WTC11 (cell line): Measurements from ENCODE around the gene TEN1. TPM values are rescaled to one million over a fixed set of nuclear protein-coding genes. Genes with fewer than 3 reads are reported as not detected.

ENCODE experiments used
- ATAC-seq: fragments of 200-7000 bp; cut with Tn5 transposase; 2 replicates; pipeline ENCODE4 v1.10.0; 2021; ENCODE audit warnings: mild to moderate bottlenecking, moderate library complexity
- CTCF ChIA-PET: fragments of 300-600 bp; sonication (Branson Sonifier 250); formaldehyde crosslinking; loops from one replicate; lab custom pipeline; 2021; ENCODE audit warnings: antibody characterized with exemption; lab: Charles Lee
- POLR2A ChIA-PET: fragments of 350-600 bp; sonication (Branson Sonifier 250); formaldehyde crosslinking; loops from one replicate; lab custom pipeline; 2021; ENCODE audit warnings: antibody characterized with exemption; lab: Charles Lee
- DNase-seq: peaks from one replicate; pipeline ENCODE4 v3.0.0; 2021; ENCODE audit warnings: low spot score
- H3K27ac Mint-ChIP-seq: 2 replicates; pipeline ENCODE4 v1.8.0; 2021; ENCODE audit warnings: mixed read lengths
- H3K27me3 Mint-ChIP-seq: 2 replicates; pipeline ENCODE4 v1.8.0; 2021; ENCODE audit warnings: low read depth, mild to moderate bottlenecking, moderate library complexity, mixed read lengths
- H3K36me3 Mint-ChIP-seq: 2 replicates; pipeline ENCODE4 v1.8.0; 2021; ENCODE audit warnings: mixed read lengths
- H3K4me1 Mint-ChIP-seq: 2 replicates; pipeline ENCODE4 v1.8.0; 2022; ENCODE audit warnings: mixed read lengths
- H3K4me3 Mint-ChIP-seq: 2 replicates; pipeline ENCODE4 v1.8.0; 2021; ENCODE audit warnings: mild to moderate bottlenecking, moderate library complexity, mixed read lengths
- H3K9me3 Mint-ChIP-seq: 2 replicates; pipeline ENCODE4 v1.8.0; 2021; ENCODE audit warnings: mixed read lengths
- CREB1 ChIP-seq: sonication (generic); formaldehyde crosslinking; IDR thresholded peaks from 2 replicates; pipeline ENCODE4 v1.8.0; 2023; ENCODE audit warnings: mild to moderate bottlenecking, missing genetic modification reagents
- CREM ChIP-seq: sonication (generic); formaldehyde crosslinking; IDR thresholded peaks from 2 replicates; pipeline ENCODE4 v1.8.1; 2022; ENCODE audit warnings: mild to moderate bottlenecking, missing genetic modification reagents, moderate library complexity
- EMX1 ChIP-seq: fragments of 250-450 bp; sonication (Bioruptor Pico); IDR thresholded peaks from 2 replicates; pipeline ENCODE4 v1.8.0; 2021; ENCODE audit warnings: mild to moderate bottlenecking
- GABPB1 ChIP-seq: sonication (generic); formaldehyde crosslinking; IDR thresholded peaks from 2 replicates; pipeline ENCODE4 v1.8.1; 2023; ENCODE audit warnings: mild to moderate bottlenecking, missing genetic modification reagents
- HMGA2 ChIP-seq: fragments of 250-450 bp; sonication (Bioruptor Pico); IDR thresholded peaks from 2 replicates; pipeline ENCODE4 v1.4.0; 2021; ENCODE audit warnings: mild to moderate bottlenecking, moderate library complexity
- JAZF1 ChIP-seq: fragments of 250-450 bp; sonication (Bioruptor Pico); IDR thresholded peaks from 2 replicates; pipeline ENCODE4 v1.9.0; 2021; ENCODE audit warnings: moderate library complexity, mild to moderate bottlenecking, inconsistent platforms
- NFATC4 ChIP-seq: fragments of 250-450 bp; sonication (Bioruptor Pico); IDR thresholded peaks from 2 replicates; pipeline ENCODE4 v1.9.0; 2021; ENCODE audit warnings: mild to moderate bottlenecking
- NR2C2 ChIP-seq: sonication (generic); formaldehyde crosslinking; IDR thresholded peaks from 2 replicates; pipeline ENCODE4 v1.8.0; 2022; ENCODE audit warnings: mild to moderate bottlenecking, missing genetic modification reagents
- PREB ChIP-seq: sonication (generic); formaldehyde crosslinking; IDR thresholded peaks from 2 replicates; pipeline ENCODE4 v1.8.1; 2022; ENCODE audit warnings: mild to moderate bottlenecking, missing genetic modification reagents, moderate library complexity, borderline replicate concordance
- SMAD3 ChIP-seq: sonication (generic); formaldehyde crosslinking; IDR thresholded peaks from 2 replicates; pipeline ENCODE4 v1.8.0; 2022; ENCODE audit warnings: missing genetic modification reagents, mild to moderate bottlenecking, borderline replicate concordance
- ZBTB43 ChIP-seq: sonication (generic); formaldehyde crosslinking; IDR thresholded peaks from 2 replicates; pipeline ENCODE4 v1.8.1; 2023; ENCODE audit warnings: mild to moderate bottlenecking, missing genetic modification reagents
- ZNF121 ChIP-seq: sonication (generic); formaldehyde crosslinking; IDR thresholded peaks from 2 replicates; pipeline ENCODE4 v1.8.0; 2023; ENCODE audit warnings: missing genetic modification reagents
- ZNF219 ChIP-seq: sonication (generic); formaldehyde crosslinking; IDR thresholded peaks from 2 replicates; pipeline ENCODE4 v1.8.0; 2023; ENCODE audit warnings: missing genetic modification reagents, mild to moderate bottlenecking, borderline replicate concordance
- ZNF317 ChIP-seq: sonication (generic); formaldehyde crosslinking; IDR thresholded peaks from 2 replicates; pipeline ENCODE4 v1.8.1; 2023; ENCODE audit warnings: low read depth, mild to moderate bottlenecking, moderate library complexity, missing genetic modification reagents, borderline replicate concordance
- ZNF671 ChIP-seq: fragments of 250-450 bp; sonication (Bioruptor Pico); IDR thresholded peaks from 2 replicates; pipeline ENCODE4 v1.8.0; 2021; ENCODE audit warnings: mild to moderate bottlenecking
- total RNA-seq: library from RNA; stranded (reverse); gene quantifications from 3 replicates; pipeline ENCODE4 v1.2.3, GENCODE V29; 2021
- TF ChIP-seq, protein P1 (sequence below): sonication (generic); formaldehyde crosslinking; IDR thresholded peaks from 2 replicates; pipeline ENCODE4 v1.8.0; 2022; ENCODE audit warnings: mild to moderate bottlenecking, missing genetic modification reagents

The TEN1 gene
- total RNA-seq, 1 experiment from 2014 or later = 15.6 TPM

GRCh38 chr17:75976175-75976848, 2.7 kb upstream of the TEN1 start:
- peaks cover 39% of the 10 kb centered on the region for H3K4me1 Mint-ChIP-seq
- H3K27ac Mint-ChIP-seq = peak overlapping the region; percentile 28; the same call in 1 of the 2 replicates
- H3K9me3 Mint-ChIP-seq = no peaks in the 10 kb centered on the region
- no peak for ATAC-seq
- H3K4me3 Mint-ChIP-seq = peak overlapping the region; percentile 5
- no peaks in the 10 kb centered on the region for H3K27me3 Mint-ChIP-seq
- ChIA-PET POLR2A (no interaction called here), CTCF (interaction anchor here (2.1 kb wide), 1 partner anchor 29 kb away, joined by 5 read pairs; no protein-coding TSS in a partner anchor)
- no peak for DNase-seq
- TF ChIP-seq GABPB1 (CRISPR knock-in tag) (peak; percentile 25; the same call in 1 of the 2 replicates), HMGA2 (CRISPR knock-in tag) (no peak), CREB1 (no peak)
- H3K36me3 Mint-ChIP-seq = peaks cover 26% of the 10 kb centered on the region

DNA sequence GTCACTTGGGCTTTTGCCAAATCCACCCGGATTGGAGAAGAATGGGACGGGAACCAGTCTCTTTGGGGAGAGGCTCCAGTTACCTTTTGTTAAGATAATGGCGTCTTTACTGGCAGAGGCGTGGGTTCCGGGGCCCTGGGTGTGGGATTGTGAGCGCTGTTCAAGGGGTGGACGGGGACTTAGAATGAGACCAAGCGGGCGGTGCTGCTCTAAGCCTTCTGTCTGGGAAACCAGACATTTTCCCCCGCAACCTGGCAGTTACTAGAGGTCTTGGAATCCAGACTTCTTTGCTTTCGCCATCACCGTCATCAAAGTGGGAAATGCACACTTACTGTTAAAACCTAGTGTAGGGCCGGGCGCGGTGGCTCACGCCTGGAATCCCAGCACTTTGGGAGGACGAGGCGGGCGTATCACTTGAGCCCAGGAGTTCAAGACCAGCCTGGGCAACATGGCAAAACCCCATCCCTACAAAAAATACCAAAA, 706 bp downstream of the TEN1 start:
- Mint-ChIP-seq H3K4me1 (peaks cover 69% of the 10 kb centered on the region), H3K27me3 (no peaks in the 10 kb centered on the region)

DNA sequence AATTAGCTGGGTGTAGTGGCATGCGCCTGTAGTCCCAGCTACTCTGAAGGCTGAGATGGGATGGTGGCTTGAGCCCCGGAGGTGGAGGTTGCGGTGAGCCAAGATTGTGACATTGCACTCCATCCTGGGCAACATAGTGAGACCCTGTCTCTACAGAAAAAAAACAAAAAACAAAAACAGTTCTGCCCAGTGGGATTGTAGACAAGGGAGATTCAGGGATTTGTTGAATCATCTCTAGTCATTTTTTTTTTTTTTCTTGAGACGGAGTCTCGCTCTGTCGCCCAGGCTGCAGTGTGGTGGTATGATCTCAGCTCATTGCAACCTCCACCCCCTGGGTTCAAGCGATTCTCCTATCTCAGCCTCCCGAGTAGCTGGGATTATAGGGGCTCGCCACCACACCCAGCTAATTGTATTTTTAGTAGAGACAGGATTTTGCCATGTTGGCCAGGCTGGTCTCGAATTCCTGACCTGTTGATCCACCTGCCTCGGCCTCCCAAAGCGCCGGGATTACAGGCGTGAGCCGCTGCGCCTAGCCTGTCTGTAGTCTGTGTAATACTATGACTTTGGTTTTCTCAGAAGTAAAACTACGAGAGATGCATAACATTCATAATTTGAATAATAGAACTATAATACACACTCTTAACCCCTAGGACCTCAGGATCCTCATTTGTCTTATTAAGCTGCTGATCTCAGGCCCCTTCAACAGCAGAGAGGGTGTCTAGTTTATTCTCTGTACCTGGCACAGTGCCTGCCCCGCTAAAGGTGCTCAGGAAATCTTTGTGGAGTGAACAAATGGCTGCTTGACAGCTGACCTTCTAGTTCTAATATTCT, 1.4 kb downstream of the TEN1 start:
- ATAC-seq (no peak), DNase-seq (no peak)
- Mint-ChIP-seq H3K4me1 (peaks cover 72% of the 10 kb centered on the region), H3K36me3 (peaks cover 11% of the 10 kb centered on the region), H3K27ac (peak overlapping the region; percentile 100), H3K9me3 (no peaks in the 10 kb centered on the region)
- CTCF ChIA-PET = interaction anchor here (0.7 to 1.4 kb wide), 4 partner anchors 25 to 298 kb away, joined by 3 to 4 read pairs (median 4); partner anchors contain the start of gene FBF1
- POLR2A ChIA-PET = interaction anchor here (0.6 to 1.0 kb wide), 2 partner anchors 39 to 228 kb away, joined by 3 to 11 read pairs; partner anchors contain the start of gene FBF1
- peak; percentile 98 for TF ChIP-seq ZNF121 (CRISPR knock-in tag)
- TF ChIP-seq ZBTB43 (CRISPR knock-in tag) = no peak
- TF ChIP-seq NFATC4 (CRISPR knock-in tag) = no peak
- TF ChIP-seq PREB (CRISPR knock-in tag) = no peak
- TF ChIP-seq, all 79 proteins: peak for 1
- H3K4me3 Mint-ChIP-seq = peak overlapping the region; percentile 97
- no peaks in the 10 kb centered on the region for H3K27me3 Mint-ChIP-seq

More for the DNA sequence above, 706 bp downstream of the TEN1 start:
- H3K36me3 Mint-ChIP-seq = peaks cover 12% of the 10 kb centered on the region
- DNase-seq (no peak), ATAC-seq (no peak)
- peak overlapping the region; percentile 97 for H3K4me3 Mint-ChIP-seq
- ChIA-PET POLR2A (interaction anchor here (1.0 kb wide), 1 partner anchor 39 kb away, joined by 3 read pairs; the partner anchor contains the start of gene FBF1), CTCF (interaction anchor here (0.7 to 1.4 kb wide), 2 partner anchors 39 to 52 kb away, joined by 4 read pairs; partner anchors contain the start of gene FBF1)
- no peaks in the 10 kb centered on the region for H3K9me3 Mint-ChIP-seq
- no peak for TF ChIP-seq EMX1 (CRISPR knock-in tag)
- 0 out of 2 replicates have a peak, but pooled peaks have one; percentile 6 for TF ChIP-seq ZNF317 (CRISPR knock-in tag)
- TF ChIP-seq ZNF671 (CRISPR knock-in tag) = no peak
- no peak for TF ChIP-seq NR2C2 (CRISPR knock-in tag)
- TF ChIP-seq CREM = 0 out of 2 replicates have a peak, but pooled peaks have one; percentile 12
- TF ChIP-seq ZNF219 = no peak
- no peak for TF ChIP-seq JAZF1 (CRISPR knock-in tag)
- TF ChIP-seq, protein P1, sequence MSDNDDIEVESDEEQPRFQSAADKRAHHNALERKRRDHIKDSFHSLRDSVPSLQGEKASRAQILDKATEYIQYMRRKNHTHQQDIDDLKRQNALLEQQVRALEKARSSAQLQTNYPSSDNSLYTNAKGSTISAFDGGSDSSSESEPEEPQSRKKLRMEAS (CRISPR knock-in tag) = no peak
- TF ChIP-seq SMAD3 (CRISPR knock-in tag) = 0 out of 2 replicates have a peak, but pooled peaks have one; percentile 22
- peak overlapping the region; percentile 100 for H3K27ac Mint-ChIP-seq
